GM12865 (cell line): ENCODE measurements around the gene IZUMO4.
"Not testable (repeated sequence)": the region's sequence is repeated elsewhere in the genome, so short reads cannot be mapped to it uniquely, and the experiment has no call there.

Experiments used
- DNase-seq: peaks from one replicate; pipeline ENCODE4 v3.0.0; 2010; ENCODE audit warnings: low read depth
- H3K4me3 ChIP-seq: 2 replicates; pipeline ENCODE4 v1.5.1; 2011; ENCODE audit warnings: mild to moderate bottlenecking, low read depth, low read length, control low read depth
- TF ChIP-seq, protein P1 (sequence below): IDR thresholded peaks from 2 replicates; pipeline ENCODE4 v1.5.1; 2011; ENCODE audit warnings: low read length, control low read depth, low read depth, inconsistent platforms; ENCODE audit not compliant: insufficient read depth; ENCODE audit errors: missing control alignments

The IZUMO4 gene

DNA sequence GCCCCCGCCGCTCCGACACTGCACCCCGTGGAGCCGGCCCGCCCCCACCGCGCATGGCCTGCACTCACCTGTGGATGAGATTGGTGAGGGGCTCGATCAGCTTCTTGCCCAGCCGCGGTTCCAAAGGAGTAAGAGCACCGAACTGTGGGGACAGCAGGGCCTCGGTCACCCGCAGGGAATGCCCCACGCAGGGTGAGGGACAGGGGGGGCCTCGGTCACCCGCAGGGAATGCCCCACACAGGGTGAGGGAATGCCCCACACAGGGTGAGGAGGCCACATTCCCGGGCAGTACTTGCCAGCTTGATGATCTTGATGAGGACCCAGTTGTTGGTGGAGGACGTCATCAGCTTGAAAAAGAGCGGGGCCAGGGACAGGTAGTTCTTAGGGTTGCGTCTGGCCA lies 32.3 kb downstream of the IZUMO4 start:
- DNase-seq: no peak
- TF ChIP-seq, protein P1, sequence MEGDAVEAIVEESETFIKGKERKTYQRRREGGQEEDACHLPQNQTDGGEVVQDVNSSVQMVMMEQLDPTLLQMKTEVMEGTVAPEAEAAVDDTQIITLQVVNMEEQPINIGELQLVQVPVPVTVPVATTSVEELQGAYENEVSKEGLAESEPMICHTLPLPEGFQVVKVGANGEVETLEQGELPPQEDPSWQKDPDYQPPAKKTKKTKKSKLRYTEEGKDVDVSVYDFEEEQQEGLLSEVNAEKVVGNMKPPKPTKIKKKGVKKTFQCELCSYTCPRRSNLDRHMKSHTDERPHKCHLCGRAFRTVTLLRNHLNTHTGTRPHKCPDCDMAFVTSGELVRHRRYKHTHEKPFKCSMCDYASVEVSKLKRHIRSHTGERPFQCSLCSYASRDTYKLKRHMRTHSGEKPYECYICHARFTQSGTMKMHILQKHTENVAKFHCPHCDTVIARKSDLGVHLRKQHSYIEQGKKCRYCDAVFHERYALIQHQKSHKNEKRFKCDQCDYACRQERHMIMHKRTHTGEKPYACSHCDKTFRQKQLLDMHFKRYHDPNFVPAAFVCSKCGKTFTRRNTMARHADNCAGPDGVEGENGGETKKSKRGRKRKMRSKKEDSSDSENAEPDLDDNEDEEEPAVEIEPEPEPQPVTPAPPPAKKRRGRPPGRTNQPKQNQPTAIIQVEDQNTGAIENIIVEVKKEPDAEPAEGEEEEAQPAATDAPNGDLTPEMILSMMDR: no peak

DNA sequence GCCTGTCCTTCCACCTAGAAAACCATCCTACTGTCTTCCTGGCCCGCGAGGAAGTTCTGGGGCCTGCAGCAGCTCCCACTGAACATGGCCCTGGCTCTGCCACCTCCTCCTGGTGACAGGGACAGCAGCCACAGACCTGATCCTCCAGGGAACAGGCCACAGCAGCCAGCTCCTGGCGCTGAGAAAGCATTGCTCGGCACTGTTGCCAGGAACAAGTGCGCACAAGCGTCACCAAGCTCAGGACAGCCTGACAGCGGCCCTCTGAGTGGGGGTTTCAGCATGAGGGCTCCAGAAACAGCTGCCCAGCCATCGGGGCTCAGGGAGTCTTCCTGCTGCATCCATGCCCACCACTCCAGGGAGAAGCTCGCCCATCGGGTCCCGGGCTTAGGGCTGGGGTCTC lies 32.8 kb downstream of the IZUMO4 start:
- TF ChIP-seq, protein P1: no peak
- DNase-seq: no peak
- H3K4me3 ChIP-seq: no peak overlapping the region

More for the DNA sequence above, 32.3 kb downstream of the IZUMO4 start:
- H3K4me3 ChIP-seq: no peak overlapping the region

DNA sequence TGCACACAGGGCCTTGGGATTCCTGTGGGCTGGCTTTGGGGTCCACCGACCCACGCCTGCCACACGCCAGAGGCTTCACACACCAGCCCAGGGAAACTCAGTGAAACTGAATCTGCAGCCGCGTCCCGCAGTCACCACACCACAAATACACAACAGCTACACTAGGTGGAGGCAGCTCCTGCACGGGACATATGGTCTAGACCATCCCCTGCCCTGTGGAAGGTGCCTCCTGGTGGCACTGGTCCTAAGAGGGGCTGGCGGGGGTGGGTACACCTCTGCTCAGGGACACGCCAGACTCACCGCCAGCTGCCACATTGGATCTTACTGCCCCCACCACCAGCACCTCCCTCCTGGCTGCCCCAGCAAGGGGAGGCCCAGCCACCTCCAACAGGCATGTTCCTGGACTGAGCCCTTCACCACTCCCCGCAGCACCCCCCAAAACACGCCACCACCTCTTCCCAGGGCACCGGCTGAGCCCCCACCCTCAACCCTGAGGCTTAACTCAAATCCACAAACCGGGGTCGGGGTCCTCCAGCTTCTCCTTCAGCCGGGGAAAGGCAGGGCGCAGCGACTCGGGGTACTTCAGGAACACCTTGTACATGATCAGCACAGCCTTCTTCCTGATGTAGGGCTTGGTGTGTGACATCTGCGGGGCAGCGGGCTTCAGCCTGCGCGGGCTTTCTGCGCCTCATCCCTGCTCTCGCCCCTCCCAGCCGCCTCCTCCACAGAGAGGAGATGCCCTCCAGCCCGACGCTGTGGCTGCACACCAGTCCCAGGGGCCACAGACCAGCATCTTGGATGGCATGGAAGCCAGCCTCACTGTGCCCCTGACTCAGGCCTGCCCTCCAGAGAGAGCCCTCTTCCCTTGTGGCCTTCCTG lies 33.4 kb downstream of the IZUMO4 start:
- TF ChIP-seq, protein P1: no peak
- no peak for DNase-seq
- no peak overlapping the region for H3K4me3 ChIP-seq

DNA sequence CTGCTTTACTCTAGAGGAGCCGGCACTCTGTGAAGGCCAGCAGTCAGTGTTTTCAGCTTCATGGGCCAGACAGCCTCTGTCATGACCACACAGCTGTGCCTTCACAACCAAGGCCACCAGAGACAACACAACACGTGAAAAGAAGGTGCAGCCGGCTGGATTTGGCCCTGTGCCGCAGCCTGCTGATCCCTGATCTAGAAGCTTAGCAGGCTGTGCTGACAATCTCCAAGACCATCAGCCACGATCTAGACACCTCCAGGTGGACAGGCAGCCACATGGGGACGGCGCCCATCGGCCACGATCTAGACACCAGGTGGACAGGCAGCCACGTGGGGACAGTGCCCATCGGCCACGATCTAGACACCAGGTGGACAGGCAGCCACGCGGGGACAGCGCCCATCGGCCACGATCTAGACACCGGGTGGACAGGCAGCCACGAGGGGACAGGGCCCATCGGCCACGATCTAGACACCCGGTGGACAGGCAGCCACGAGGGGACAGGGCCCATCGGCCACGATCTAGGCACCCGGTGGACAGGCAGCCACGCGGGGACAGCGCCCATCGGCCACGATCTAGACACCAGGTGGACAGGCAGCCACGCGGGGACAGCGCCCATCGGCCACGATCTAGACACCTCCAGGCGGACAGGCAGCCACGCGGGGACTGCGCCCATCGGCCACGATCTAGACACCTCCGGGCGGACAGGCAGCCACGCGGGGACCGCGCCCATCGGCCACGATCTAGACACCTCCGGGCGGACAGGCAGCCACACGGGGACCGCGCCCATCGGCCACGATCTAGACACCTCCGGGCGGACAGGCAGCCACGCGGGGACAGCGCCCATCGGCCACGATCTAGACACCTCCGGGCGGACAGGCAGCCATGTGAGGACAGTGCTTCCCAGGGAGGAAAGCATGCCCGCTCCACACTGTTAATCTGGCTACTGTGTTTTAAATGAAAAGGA lies 34.6 kb downstream of the IZUMO4 start:
- DNase-seq, H3K4me3 ChIP-seq: not testable (repeated sequence)

DNA sequence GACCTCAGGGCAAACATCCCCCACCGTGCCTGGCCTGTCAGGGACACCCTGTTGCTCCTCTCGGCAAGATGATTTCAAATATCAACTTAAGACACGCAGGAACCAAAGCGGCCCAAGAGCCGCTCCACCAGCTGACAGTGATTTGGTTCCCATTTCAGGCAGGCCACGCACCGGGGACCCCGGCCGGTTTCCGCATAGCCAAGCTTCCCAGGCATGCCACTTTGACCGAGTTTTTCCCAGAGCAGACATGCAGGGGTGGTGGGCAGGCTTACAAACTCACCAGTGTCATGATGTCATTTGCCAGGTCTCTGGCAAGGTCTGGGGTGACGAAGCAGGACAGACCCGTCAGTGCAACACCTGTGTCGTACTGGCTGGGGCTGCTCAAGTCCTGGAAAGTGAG lies 35.5 kb downstream of the IZUMO4 start:
- TF ChIP-seq, protein P1: no peak
- DNase-seq: no peak
- H3K4me3 ChIP-seq: no peak overlapping the region

DNA sequence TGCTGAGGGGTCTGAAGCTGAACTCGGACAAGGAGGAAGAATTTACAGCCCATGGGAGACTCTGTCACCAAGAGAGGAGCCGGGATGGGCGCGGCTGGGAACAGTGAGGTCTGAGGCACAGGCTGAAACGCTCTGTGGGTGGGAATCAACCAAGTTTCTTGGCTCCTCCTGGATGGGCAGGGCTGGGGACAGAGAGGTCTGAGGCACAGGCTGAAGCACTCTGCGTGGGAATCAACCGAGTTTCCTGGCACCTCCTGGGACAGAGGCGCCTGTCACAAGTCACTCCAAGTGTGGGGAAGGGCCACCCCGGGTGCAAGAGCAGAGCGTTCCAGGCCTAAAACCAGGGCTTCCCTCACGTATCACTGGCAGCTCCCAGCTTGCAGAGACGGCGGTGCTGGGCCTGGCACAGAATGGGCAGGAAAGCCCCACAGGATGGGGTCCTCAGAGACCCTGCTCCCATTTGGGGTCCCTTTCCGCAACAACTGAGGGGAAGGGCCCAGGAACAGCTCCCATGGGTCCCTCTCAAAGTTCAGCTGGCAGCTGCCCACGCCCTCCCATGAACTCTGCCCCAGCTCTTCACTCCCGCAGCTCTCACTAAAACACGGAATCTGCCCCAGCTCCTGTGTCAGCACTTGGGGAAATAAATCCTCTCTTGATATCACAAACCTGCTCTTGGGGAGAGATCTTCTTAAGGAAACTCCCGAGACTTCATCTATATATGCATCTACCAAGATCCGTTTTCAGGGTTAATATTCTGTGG lies 36.2 kb downstream of the IZUMO4 start:
- no peak for DNase-seq
- H3K4me3 ChIP-seq: no peak overlapping the region
- TF ChIP-seq, protein P1: no peak
